Stromal cell of bone marrow (primary cell): ENCODE data around the gene DBF4.
"Not testable (repeated sequence)": the region's sequence is repeated elsewhere in the genome, so short reads cannot be mapped to it uniquely, and the experiment has no call there.

Experiments
- DNase-seq: peaks from one replicate; pipeline ENCODE4 v3.0.0-alpha.2; 2012; ENCODE audit warnings: low read depth

The DBF4 gene, protein sequence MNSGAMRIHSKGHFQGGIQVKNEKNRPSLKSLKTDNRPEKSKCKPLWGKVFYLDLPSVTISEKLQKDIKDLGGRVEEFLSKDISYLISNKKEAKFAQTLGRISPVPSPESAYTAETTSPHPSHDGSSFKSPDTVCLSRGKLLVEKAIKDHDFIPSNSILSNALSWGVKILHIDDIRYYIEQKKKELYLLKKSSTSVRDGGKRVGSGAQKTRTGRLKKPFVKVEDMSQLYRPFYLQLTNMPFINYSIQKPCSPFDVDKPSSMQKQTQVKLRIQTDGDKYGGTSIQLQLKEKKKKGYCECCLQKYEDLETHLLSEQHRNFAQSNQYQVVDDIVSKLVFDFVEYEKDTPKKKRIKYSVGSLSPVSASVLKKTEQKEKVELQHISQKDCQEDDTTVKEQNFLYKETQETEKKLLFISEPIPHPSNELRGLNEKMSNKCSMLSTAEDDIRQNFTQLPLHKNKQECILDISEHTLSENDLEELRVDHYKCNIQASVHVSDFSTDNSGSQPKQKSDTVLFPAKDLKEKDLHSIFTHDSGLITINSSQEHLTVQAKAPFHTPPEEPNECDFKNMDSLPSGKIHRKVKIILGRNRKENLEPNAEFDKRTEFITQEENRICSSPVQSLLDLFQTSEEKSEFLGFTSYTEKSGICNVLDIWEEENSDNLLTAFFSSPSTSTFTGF

DNA sequence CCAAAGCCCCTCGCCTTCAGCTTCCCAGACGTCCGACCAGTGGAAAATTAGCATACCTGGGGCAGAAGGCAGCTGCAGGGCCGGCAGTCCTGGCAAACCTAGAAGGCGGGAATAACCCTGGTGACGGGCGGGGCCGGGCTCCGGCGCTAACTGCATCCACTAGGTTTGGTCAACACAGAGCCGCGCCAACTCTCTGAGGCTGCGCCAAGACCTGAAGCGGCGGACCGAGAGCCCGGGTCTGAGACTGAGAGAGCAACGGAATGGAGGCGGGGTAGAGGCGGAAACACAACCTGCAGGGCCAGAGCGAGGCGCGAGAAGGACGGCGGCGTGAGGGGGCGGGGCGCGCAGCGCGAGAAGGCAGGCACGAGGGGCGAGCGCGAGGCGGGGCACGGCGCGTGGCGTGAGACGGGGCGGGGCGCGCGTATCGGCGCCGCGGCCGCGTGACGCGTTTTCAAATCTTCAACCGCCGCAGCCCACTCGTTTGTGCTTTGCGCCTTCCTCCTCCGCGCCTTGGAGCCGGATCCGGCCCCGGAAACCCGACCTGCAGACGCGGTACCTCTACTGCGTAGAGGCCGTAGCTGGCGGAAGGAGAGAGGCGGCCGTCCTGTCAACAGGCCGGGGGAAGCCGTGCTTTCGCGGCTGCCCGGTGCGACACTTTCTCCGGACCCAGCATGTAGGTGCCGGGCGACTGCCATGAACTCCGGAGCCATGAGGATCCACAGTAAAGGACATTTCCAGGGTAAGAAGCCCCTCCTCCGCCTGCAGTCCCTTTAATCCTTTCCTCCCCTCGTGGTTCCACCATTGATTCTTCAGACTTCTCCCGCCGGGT lies at the start of gene DBF4, which contains the start of gene SLC25A40:
TSS of gene DBF4 (plus strand) at position 454 of the 829 bp plus-strand sequence. CDS start at position 694, 240 bp downstream.
TSS of gene SLC25A40 (minus strand) at position 321 of the 829 bp plus-strand sequence. CDS start 17,633 bp downstream, outside the sequence.
- peak; percentile 82 for DNase-seq

DNA sequence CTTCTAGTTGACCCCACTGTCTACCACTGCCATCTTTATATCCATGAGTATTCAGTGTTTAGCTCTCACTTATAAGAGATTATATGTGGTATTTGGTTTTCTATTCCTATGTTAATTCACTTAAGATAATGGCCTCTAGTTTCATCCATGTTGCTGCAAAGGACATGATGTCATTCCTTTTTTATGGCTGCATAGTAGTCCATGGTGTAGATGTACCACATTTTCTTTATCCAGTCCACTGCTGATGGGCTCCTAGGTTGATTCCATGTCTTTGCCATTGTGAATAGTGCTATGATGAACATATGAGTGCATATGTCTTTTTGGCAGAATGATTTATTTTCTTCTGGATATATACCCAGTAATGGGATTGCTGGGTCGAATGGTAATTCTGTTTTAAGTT lies 47.9 kb upstream of the DBF4 start:
- not testable (repeated sequence) for DNase-seq

DNA sequence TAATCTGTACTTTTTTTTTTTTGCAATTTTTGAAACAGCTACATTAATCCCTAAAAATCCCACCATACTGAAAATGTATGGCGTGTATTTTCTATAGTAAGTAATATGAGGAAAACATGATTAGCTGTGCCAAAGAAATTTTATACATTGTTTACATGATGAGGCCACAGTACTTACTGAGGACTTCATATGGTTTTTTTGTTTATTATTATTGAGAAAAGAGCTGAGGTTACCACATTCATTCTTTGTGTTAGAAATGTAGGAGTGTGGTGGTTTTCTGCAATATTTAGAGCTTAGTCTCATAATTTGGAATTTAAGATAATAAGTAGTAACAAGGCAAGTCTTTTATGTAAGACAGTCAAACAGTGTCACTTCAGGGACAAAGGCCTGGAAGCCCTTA lies 45.2 kb upstream of the DBF4 start:
- no peak for DNase-seq

DNA sequence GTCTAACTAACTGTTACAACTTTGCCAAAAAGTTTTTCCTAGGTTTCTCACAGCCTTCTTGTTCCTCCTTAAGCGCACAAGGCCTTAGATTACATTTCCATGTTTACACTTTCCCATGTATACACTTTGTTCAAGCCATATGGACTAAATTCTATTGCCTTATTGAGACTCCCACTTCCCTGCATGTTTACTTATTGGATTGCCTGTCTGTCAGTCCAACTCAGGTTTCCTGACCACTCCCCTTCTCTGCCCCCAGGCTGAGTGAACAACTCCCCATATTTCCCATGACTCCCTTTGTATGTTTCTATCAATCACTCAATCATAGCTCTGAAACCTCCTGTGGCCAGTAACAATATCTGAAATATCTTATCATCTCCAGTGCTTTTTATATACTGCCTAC lies 43.2 kb upstream of the DBF4 start:
- DNase-seq: no peak

DNA sequence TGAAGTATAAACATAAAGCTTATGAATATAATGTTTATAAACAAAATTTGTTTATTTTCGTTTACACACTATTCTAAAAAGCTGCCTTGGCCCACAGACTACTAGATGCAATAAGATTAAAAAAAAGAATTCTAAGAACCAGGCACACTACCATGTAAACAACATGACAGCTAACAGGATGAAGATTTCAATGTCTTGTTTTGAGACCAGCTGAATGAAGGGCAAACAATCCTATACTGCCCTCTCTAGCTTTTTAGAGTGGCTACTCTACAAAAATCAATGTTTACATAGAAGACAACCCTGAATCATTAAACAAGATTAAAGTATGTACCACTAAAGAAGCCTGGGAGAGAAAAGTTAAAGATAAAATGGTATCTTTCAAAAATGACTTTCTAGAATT lies 38.7 kb upstream of the DBF4 start:
- no peak for DNase-seq

DNA sequence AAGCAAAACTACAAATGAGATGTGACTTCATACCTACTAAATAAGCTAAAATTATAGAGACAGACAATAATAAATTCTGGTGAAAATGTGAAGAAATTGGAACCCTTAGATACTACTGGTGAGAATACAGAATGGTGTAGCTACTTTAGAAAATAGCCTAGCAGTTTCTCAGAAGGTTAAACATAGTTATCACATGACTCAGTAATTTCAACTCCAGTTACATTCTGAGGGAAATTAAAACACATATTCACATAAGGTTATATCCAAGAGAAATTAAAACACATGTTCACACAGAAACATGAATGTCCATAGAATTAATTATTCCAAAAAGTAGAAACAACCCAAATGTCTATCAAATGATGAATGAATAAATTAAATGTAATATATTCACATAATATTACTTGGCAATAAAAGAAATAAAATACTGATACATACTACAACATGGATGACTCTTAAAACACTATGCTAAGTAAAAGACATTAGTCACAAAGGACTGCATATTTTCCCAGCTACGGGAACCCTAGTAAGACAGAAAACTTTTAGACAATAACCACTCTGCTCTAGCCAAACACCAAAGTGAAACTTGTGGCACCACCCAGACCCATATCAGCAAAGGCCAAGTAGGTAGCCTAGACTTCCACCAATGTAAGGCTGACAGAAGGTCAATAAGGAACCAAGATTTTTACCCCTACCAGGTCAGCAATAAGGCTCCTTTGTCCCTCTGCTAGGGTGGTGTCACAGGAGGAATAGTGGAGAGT lies 25.3 kb upstream of the DBF4 start:
- no peak for DNase-seq

DNA sequence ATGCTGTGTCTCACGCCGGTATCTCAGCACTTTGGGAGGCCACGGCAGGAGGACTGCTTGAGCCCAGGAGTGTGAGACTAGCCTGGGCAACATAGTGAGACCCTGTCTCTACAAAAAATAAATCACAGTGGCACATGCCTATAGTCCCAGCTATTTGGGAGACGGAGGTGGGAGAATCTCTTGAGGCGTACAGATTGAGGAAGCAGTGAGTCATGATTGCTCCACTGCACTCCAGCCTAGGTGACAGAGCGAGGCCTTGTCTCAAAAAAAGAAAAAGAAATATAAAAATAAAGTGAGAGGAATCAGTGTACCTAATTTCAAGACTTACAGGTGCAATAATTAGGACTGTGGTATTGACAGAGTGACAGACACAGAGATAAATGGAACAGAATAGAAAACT lies 24.0 kb upstream of the DBF4 start:
- DNase-seq: no peak

DNA sequence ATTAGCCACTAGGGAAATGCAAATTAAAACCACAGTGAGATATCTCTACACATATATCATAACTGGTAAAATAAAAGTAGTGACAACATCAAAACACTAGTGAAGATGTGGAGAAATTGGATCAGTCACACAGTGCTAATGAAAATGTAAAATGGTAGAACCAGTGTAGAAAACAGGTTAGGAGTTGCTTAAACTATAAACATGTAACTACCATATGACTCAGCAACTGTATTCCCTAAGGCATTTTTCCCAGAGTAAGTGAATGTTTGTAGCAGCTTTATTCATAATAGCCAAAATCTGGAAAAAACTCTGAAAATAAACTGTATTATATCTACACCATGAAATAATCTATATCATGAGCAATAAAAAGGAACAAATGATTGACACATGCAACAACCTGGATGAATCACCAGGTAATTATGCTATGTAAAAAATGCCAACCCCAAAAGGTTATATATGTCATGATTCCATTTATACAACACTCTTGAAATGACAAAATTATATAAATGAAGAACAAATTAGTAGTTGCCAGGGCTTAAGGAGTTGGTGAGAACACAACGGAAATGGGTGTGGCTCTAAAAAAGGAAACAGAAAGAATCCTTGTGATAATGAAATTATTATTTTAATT lies 22.9 kb upstream of the DBF4 start:
- DNase-seq: peak; percentile 35

DNA sequence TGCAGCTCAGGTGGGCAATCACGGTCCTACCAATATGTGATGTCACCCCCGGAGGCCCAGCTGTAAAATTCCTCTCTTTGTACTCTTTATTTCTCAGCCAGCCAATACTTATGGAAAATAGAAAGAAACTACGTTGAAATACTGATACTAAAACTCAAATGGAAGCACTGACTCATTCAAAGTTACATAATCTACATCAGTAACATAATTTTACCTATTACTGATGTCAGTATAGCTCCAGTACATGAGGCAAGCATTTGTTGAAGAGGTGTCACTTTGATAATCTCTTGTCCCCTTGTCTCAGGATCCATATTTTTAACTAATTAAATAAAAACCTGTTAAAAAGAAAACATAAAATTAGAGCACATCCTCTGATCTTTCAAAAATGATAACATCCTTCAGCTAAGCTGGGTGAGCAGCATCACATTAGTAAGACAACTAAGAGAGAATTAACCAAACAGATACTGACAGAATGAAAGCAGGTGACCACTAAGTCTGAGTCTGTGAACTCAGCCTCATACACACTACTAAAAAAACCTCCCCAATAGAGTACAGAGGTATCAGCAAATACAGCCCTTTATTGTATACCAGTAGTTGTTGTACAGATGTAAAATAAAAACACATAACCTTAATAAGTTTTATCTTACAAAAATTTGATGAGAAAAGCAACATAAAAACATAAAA lies 17.7 kb upstream of the DBF4 start:
- DNase-seq: no peak

DNA sequence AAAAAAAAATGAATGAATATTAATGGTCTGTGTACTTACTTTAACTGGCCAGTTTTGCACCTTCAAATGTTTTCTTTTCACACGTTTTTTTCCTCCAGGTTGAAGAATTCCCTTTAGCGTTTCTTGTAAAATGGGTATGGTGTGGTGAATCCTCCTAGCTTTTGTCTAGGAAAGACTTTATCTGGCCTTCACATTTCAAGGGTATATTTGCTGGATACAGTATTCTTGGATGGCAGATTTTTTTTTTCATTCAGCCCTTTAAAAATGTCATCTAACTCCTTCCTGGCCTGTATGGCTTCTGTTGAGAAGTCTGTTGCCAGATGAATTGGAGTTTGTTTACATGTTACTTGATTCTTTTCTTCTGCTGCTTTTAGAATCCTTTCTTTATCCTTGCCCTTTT lies 10.2 kb upstream of the DBF4 start:
- DNase-seq: no peak

DNA sequence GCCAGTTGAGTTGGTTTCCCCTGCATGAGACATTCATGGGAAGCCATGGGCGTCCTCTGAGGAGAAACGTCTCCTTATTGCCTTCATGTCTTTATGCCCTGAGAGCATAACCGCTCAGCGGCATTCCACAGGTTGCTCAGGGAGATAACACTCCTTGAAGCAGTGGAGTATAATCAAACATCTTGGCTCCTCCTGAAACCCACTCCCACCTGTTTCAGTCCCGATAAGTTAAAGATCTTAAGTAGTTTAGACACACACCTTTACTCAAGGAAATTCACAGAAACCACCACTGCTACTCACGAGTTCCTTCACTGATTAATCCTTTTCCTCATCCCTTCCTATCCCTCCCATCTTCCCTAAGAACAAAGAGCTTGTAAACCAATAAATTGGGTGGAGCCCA lies 9.8 kb upstream of the DBF4 start:
- not testable (repeated sequence) for DNase-seq

DNA sequence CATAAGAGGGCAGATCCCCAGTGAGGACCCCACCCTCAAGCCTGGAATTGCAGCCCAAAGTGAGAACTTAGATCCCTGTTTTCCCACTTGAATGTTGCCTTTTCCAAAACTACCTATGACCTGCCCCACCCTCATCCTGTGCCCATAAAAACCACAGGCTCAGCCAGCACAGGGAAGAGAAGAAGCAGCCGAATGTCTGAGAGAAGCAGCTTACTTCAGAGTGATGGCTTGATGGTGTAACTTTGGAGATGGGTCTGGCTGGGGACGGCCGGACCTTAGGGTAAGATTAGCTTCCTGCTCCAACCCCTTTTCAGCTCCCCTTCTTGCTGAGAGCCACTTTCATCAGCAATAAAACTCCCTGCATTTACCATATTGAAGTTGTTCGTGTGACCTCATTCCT lies 5.8 kb upstream of the DBF4 start:
- DNase-seq: no peak

DNA sequence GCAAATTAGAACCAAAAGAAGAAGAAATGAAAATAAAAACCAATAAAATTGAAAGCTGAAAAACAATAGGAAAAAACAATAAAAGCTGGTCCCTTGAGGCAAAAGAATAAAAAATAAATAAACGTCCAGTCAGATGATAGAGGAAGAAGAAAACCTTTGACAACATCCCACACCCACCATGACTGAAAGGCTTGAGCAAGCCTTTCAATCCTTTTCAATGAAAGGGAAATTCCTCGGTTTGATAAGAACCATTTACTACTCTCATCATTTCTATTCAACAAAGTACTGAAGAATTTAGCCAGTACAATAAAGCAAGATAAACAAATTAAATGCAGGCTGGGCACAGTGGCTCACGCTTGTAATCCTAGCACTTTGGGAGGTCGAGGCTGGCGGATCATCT lies 3.9 kb upstream of the DBF4 start:
- DNase-seq: no peak

DNA sequence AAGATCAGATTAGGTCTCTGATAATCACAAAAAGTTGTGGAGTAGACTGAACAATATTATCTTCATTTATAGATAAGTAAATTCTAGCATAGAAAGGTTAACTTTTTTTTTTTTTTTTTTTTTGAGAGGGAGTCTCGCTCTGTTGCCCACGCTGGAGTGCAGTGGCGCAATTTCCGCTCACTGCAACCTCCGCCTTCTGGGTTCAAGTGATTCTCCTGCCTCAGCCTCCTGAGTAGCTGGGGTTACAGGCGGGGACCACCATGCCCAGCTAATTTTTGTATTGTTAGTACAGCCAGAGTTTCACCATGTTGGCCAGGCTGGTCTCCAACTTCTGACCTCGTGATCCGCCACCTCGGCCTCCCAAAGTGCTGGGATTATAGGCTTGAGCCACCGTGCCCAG lies 3.0 kb upstream of the DBF4 start:
- DNase-seq: not testable (repeated sequence)

DNA sequence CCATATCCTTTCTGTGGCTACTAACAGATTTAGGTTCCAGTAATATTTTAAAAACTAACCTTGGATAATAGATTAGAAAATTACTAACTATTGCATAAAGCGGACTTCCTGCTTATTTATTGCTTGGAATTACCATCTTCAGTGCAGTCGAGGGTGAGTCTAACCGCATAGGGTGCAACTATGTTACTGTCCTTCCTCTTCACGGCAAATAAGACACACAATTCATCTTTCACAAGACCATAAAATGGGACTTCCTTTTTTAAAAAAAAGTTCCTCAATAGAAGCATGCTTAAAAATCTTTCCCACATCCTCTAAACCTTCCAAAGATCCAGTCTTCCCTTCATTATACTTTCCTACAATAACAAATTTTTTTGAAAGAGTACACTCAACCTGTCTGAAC lies 2.2 kb upstream of the DBF4 start:
- no peak for DNase-seq

DNA sequence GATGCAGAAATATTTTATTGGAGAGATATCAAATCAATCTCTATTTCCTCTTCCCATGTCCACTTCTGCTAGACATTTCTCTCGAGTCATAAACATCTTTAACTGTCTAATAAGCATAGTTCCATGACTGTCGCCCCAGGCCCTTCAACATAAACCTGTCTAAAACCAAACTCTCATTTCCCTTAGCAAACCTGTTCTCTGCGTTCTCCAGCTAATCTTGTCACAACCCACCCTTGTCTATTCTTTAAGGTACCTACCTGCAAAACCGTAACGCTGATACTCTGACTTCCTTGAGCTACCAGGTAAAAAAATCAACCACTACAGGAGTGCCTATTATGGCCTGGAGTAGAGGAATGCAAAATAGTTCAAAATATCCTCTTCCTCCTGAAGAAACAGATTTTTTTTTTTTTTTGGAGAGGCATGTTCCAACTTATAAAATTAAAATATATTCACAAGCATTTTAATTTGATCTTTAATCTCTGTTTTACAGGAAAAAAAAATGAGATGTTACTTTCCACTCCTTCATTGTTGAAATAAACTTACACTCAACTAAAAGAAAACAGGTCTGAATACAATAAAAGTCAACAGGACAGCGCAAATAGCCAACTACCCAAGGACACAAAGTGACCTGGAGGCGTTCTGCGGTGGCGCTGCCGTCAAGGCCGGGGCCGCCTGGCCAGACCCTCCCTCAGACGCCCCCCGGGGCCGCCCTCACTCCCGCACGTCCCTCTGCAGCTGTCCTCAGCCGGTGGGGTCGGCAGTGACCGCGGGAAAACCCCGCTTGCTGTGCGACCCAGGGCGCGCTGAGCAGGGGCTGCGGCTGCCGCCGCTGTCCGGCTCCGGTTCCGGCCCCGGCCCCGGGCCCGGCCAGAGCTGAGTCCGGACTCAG lies 898 bp upstream of the DBF4 start:
- no peak for DNase-seq

DNA sequence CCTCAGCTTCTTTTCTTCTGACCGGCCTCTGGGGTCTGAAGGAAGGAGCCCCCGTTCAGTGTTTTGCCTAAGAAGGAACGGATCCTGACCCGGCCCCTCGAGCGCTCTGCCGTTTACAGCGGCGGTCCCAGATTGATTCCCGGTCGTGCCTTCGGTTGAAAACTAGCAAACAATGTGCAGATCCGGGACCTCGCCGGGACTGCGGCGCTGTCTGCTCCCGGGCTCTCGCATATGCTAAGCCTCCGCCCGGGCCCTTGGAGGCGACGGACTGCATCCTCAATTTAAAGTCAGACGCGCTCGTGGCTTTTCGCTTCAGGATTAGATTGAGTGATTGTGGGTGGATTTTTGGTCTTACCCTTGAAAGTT lies 559 bp downstream of the DBF4 start:
- peak; percentile 31 for DNase-seq

DNA sequence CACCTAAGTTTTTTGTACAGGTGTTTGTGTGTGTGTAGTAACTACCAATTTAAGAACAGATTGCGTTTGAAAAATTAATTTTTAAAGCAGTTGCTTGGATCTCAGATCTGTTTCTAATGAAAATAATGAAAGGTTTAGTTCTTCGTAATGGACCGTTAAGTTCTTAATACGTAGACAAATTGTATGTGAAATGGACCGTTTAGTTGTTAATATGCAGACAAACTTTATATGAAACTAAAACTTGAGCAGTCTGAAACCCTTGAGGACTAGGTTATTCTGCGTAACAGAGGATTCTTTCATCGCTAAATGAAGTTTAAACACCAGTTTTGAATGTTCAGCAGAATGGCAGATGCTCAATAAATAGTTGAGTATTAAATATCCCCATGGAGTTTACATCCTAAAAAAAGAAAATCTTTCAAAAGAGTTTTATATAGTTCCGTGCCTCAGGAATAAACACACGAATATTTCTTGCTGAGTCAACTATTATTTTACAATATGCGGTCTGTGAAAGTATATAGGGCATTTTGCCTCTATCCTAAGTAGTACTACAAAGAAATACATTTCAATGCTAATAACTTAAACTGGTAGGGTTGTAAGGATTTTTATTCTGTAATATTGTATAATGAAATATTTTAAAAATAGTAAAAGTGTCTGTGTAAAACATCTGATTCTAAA lies 1.2 kb downstream of the DBF4 start:
- DNase-seq: no peak

DNA sequence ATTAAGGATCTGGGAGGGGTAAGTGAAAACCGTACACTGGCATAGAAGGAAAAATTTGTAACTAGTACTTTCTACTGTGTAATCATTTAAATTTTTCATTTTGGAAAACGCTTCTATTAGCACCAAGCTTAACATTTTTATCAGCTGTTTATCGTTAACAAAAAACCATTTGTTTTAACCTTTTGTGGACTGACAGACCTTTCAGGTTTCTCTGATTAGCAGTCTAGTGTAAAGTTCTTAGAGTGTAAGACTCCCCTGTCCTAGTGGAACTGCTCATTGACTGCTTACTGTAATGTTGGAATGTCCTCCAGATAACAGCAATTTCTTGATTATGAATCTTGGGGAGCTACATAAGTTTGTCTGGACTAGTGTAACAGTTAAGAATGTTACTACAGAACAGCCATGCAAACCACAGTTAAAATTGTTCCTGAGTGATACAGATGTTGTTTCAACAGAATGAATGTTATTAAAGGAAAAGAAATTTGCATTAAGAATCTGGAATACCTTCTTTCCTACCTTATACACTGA lies 2.0 kb downstream of the DBF4 start:
- DNase-seq: no peak
